Activated CD8-positive, alpha-beta memory T cell treated with anti-CD3 and anti-CD28 coated beads, Interleukin-2, amount 10 ng/mL, durations not matched to agents 7 days and 5 days (primary cell): Measurements from ENCODE around the gene RPS18. TPM values are rescaled to one million over a fixed set of nuclear protein-coding genes. Genes with fewer than 3 reads are reported as not detected.
"Not testable (repeated sequence)": the region's sequence is repeated elsewhere in the genome, so short reads cannot be mapped to it uniquely, and the experiment has no call there.

Experiments used
- ATAC-seq: fragments of 150-1000 bp; cut with Tn5 transposase; one replicate; pipeline ENCODE4 v1.10.0; 2021; ENCODE audit warnings: moderate library complexity
- CTCF ChIA-PET: fragments of 350-600 bp; sonication (Branson Sonifier 250); formaldehyde crosslinking; loops from one replicate; lab custom pipeline; 2021; ENCODE audit warnings: antibody characterized with exemption; lab: Charles Lee
- DNase-seq: peaks from one replicate; pipeline ENCODE4 v3.0.0-alpha.2; 2020
- H3K27ac Mint-ChIP-seq: one replicate; pipeline ENCODE4 v1.8.0; 2021; ENCODE audit warnings: mild to moderate bottlenecking, mixed read lengths
- H3K27me3 Mint-ChIP-seq: one replicate; pipeline ENCODE4 v1.8.0; 2021; ENCODE audit warnings: mixed read lengths
- H3K36me3 Mint-ChIP-seq: one replicate; pipeline ENCODE4 v1.8.0; 2021; ENCODE audit warnings: mild to moderate bottlenecking, mixed read lengths
- H3K4me1 Mint-ChIP-seq: one replicate; pipeline ENCODE4 v1.8.0; 2021; ENCODE audit warnings: mixed read lengths
- H3K4me3 Mint-ChIP-seq: one replicate; pipeline ENCODE4 v1.8.0; 2021; ENCODE audit warnings: mild to moderate bottlenecking, moderate library complexity, mixed read lengths
- H3K9me3 Mint-ChIP-seq: one replicate; pipeline ENCODE4 v1.8.0; 2022; ENCODE audit warnings: low read depth, mixed read lengths
- total RNA-seq, 2 experiments: library from RNA; stranded (reverse); gene quantifications; one replicate each; pipeline ENCODE4 v1.2.3, GENCODE V29; 2021

The RPS18 gene
- total RNA-seq, 2 experiments from 2014 or later = 2,808 to 3,161 TPM

DNA sequence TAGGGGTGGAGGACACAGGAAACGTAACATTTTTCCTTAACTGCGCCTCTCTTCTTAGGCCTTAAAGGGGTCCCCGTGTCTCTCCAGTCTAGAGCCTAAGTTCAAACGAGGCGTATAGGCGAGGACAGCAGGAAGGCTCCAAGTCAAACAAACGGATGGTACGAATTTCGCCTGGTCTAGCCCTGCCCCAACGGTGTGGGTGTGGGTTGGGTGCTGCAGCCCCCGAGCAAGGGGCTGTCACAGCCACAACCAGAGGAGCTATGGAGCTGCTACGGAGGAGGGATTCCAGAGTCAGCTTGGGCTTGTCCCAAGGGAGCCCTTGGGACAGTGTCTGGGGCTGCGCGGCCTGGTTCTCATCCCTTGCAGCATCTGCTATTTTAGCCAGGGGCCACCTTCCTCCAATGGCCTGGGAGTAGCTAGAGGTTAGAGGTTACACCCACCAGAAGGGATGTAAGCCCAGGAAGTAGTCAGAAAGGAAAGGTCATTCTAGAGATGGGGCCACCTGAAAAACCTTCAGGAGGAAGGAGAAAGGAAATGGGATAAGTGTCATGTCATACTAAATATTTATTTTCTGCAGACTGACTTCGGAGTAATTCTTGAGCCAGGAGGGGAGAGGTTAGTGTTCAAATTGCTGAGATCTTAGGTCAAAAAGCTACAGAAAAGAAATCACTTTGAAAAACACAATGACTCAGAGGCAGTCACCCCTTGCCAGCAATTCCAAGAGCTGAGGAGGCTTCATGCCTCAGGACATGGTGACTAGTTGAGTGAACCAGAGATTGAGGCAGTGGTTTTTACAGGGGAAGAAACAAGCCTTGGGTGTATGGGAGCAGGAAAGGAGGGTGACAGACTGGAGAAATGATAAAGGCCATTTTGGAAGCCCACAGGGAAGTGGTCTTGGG lies 21.9 kb upstream of the RPS18 start:
- Mint-ChIP-seq H3K27me3 (peaks cover 10% of the 10 kb centered on the region), H3K4me1 (peaks cover 37% of the 10 kb centered on the region), H3K9me3 (no peaks in the 10 kb centered on the region), H3K36me3 (peaks cover 24% of the 10 kb centered on the region), H3K27ac (peak overlapping the region; percentile 94), H3K4me3 (peak overlapping the region; percentile 90)
- CTCF ChIA-PET = interaction anchor here (0.8 to 6.2 kb wide), 15 partner anchors 10 to 411 kb away, joined by 3 to 108 read pairs (median 21); partner anchors contain the start of genes B3GALT4, HSD17B8, PFDN6 and RING1
- ATAC-seq = no peak
- DNase-seq = peak; percentile 48

DNA sequence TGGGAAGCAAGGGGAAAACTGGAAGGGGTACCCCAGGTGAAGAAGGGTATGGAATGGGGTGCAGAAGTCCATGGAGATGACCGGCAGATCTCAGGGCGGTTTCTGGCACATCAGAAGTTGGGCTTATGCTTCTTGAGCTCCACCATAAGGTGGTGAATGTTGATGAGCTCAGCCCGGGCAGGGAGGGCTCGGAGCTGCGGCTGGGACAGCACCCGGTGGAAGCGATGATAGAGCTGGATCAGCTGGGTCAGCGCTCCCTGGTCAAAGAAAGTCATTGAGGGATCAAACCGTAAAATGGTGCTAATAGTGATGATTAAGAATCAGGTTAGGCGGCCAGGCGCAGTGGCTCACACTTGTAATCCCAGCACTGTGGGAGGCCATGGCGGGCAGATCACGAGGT lies 21.1 kb upstream of the RPS18 start:
- peaks cover 27% of the 10 kb centered on the region for H3K36me3 Mint-ChIP-seq
- no peak for DNase-seq
- peak overlapping the region; percentile 94 for H3K27ac Mint-ChIP-seq
- no peaks in the 10 kb centered on the region for H3K9me3 Mint-ChIP-seq
- CTCF ChIA-PET = interaction anchor here (1.5 to 5.2 kb wide), 6 partner anchors 20 to 112 kb away, joined by 4 to 46 read pairs (median 27); partner anchors contain the start of genes B3GALT4, RING1, RPS18 and RXRB
- no peak overlapping the region for H3K4me3 Mint-ChIP-seq
- ATAC-seq = no peak
- peaks cover 38% of the 10 kb centered on the region for H3K4me1 Mint-ChIP-seq
- H3K27me3 Mint-ChIP-seq = peaks cover 10% of the 10 kb centered on the region

- Mint-ChIP-seq H3K9me3 (no peaks in the 10 kb centered on the region), H3K36me3 (peaks cover 28% of the 10 kb centered on the region), H3K27me3 (peaks cover 3% of the 10 kb centered on the region), H3K4me1 (peaks cover 39% of the 10 kb centered on the region), H3K4me3 (peak overlapping the region; percentile 11), H3K27ac (peak overlapping the region; percentile 61)
- DNase-seq = no peak
- no peak for ATAC-seq
- CTCF ChIA-PET = interaction anchor here (1.5 to 5.2 kb wide), 4 partner anchors 20 to 113 kb away, joined by 4 to 46 read pairs (median 20); partner anchors contain the start of genes RPS18, RXRB, SLC39A7 and VPS52
Observed at GRCh38 chr6:33251395-33252012, 20.4 kb upstream of the RPS18 start.

- peaks cover 30% of the 10 kb centered on the region for H3K36me3 Mint-ChIP-seq
- DNase-seq (no peak), ATAC-seq (no peak)
- peaks cover 39% of the 10 kb centered on the region for H3K4me1 Mint-ChIP-seq
- no peaks in the 10 kb centered on the region for H3K27me3 Mint-ChIP-seq
- CTCF ChIA-PET = no interaction called here
- no peaks in the 10 kb centered on the region for H3K9me3 Mint-ChIP-seq
- H3K27ac Mint-ChIP-seq = no peak overlapping the region
- no peak overlapping the region for H3K4me3 Mint-ChIP-seq
Observed at GRCh38 chr6:33252759-33253158, 19.1 kb upstream of the RPS18 start.

GRCh38 chr6:33254591-33254990 lies 17.3 kb upstream of the RPS18 start:
- Mint-ChIP-seq H3K27ac (no peak overlapping the region), H3K4me3 (no peak overlapping the region), H3K9me3 (no peaks in the 10 kb centered on the region), H3K4me1 (peaks cover 28% of the 10 kb centered on the region), H3K27me3 (no peaks in the 10 kb centered on the region), H3K36me3 (peaks cover 38% of the 10 kb centered on the region)
- no peak for ATAC-seq
- DNase-seq = no peak
- CTCF ChIA-PET = interaction anchor here (1.1 to 2.0 kb wide), 4 partner anchors 12 to 171 kb away, joined by 3 to 9 read pairs (median 4); partner anchors contain the start of genes RPS18 and VPS52

- H3K9me3 Mint-ChIP-seq = no peaks in the 10 kb centered on the region
- H3K27ac Mint-ChIP-seq = no peak overlapping the region
- CTCF ChIA-PET = interaction anchor here (1.2 kb wide), 1 partner anchor 134 kb away, joined by 3 read pairs; no protein-coding TSS in a partner anchor
- H3K36me3 Mint-ChIP-seq = peaks cover 45% of the 10 kb centered on the region
- DNase-seq (no peak), ATAC-seq (no peak)
- no peaks in the 10 kb centered on the region for H3K27me3 Mint-ChIP-seq
- H3K4me1 Mint-ChIP-seq = peaks cover 2% of the 10 kb centered on the region
- no peak overlapping the region for H3K4me3 Mint-ChIP-seq
Observed at GRCh38 chr6:33259032-33259431, 12.8 kb upstream of the RPS18 start.

- ATAC-seq, H3K9me3 Mint-ChIP-seq, H3K27me3 Mint-ChIP-seq, H3K4me3 Mint-ChIP-seq, H3K27ac Mint-ChIP-seq, DNase-seq, H3K4me1 Mint-ChIP-seq: not testable (repeated sequence)
- CTCF ChIA-PET = interaction anchor here (1.6 kb wide), 1 partner anchor 24 kb away, joined by 3 read pairs; no protein-coding TSS in a partner anchor
- peaks cover 61% of the 10 kb centered on the region for H3K36me3 Mint-ChIP-seq
Observed at GRCh38 chr6:33262490-33262889, 9.4 kb upstream of the RPS18 start.

- H3K36me3 Mint-ChIP-seq = peaks cover 65% of the 10 kb centered on the region
- CTCF ChIA-PET = no interaction called here
- no peak overlapping the region for H3K4me3 Mint-ChIP-seq
- DNase-seq (no peak), ATAC-seq (no peak)
- H3K4me1 Mint-ChIP-seq = no peaks in the 10 kb centered on the region
- H3K27me3 Mint-ChIP-seq = no peaks in the 10 kb centered on the region
- H3K9me3 Mint-ChIP-seq = no peaks in the 10 kb centered on the region
- no peak overlapping the region for H3K27ac Mint-ChIP-seq
Observed at GRCh38 chr6:33264015-33264414, 7.9 kb upstream of the RPS18 start.

- Mint-ChIP-seq H3K4me3 (peak overlapping the region; percentile 88), H3K27me3 (no peaks in the 10 kb centered on the region), H3K4me1 (peaks cover 52% of the 10 kb centered on the region), H3K36me3 (peaks cover 60% of the 10 kb centered on the region), H3K9me3 (no peaks in the 10 kb centered on the region), H3K27ac (peak overlapping the region; percentile 98)
- CTCF ChIA-PET = interaction anchor here (1.0 to 4.6 kb wide), 8 partner anchors 16 to 300 kb away, joined by 3 to 33 read pairs (median 7); partner anchors contain the start of genes PFDN6, RGL2, WDR46 and ZBTB22
- DNase-seq (no peak), ATAC-seq (no peak)
Observed at GRCh38 chr6:33271117-33271467, 783 bp upstream of the RPS18 start.

DNA sequence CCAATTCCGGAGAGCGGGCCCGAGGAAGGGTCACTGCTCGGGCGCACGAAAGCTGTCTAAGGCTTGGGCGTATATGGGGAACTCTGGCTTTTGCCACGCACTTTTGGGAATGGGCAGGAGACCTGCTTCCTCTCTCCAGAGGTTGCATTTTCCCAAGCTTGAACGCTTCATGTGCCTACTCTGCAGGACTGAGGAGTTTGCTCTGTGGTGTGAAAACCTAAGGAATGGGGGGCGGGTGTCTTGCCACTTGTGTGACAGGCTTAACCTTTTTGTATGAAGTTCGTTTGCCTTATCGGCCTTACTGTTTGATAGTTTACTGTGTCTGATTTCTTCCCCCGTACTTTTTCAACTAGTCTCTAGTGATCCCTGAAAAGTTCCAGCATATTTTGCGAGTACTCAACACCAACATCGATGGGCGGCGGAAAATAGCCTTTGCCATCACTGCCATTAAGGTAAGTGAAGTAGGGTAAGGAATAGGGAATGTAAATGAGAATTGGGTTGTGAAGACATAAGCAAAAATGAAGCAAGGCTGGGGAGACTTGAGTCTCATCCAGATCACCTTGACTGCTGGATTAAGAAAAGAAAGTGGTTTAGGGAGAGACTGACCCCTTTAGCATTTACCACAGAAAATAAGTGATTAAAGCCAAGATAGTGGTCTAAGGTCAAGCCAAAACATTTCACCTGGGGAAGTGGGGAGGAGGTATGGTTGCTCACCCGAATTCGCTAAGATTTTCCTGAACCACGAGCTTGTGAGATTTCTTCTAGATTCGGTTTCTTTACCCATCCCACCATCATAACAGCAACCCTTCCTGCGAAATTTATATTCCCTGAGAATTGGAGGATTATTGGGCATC lies 627 bp downstream of the RPS18 start:
- peak overlapping the region; percentile 88 for H3K4me3 Mint-ChIP-seq
- DNase-seq = no peak
- H3K9me3 Mint-ChIP-seq = no peaks in the 10 kb centered on the region
- ATAC-seq = peak; percentile 7
- no peaks in the 10 kb centered on the region for H3K27me3 Mint-ChIP-seq
- H3K36me3 Mint-ChIP-seq = peaks cover 56% of the 10 kb centered on the region
- peaks cover 60% of the 10 kb centered on the region for H3K4me1 Mint-ChIP-seq
- CTCF ChIA-PET = interaction anchor here (0.7 to 4.6 kb wide), 10 partner anchors 17 to 301 kb away, joined by 3 to 33 read pairs (median 4); partner anchors contain the start of genes PFDN6, RGL2 and WDR46
- peak overlapping the region; percentile 98 for H3K27ac Mint-ChIP-seq

DNA sequence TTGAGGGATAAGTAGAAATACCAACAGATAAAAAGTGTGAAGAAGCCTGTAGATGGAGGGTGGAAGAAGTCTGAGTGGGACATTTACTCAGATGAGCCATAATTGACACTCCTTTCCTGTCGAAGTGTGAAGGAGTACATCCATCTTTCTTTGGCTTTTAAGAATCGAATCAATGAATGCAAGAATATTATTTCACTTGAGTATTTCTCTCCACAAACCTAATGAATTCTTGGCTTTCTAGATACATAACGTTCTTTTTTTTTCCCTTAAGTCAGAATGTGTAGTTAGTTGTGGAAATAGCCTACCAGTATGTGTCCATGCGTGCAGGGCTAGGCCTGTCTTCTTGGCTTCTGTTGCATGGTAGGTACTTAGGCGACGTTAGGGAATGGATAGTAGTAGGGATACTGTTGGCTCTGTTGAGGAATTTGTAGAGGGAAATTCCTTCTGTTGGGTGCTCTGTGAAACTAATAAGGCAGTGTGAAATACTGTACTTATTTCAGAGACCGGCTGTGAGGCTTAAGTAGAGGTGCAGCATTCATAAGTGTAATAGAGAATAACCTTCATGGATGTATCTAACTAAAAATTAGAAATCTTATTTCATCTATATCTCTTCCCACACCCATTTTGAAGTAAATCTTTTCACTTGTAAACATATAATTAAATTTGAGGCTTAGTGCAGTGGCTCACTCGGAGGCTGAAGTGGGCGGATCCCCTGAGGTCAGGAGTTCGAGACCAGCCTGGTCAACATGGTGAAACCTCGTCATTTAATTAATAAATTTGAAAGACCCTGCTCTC lies 1.5 kb downstream of the RPS18 start:
- Mint-ChIP-seq H3K4me1 (peaks cover 65% of the 10 kb centered on the region), H3K36me3 (peaks cover 52% of the 10 kb centered on the region), H3K4me3 (peak overlapping the region; percentile 88), H3K9me3 (no peaks in the 10 kb centered on the region), H3K27me3 (no peaks in the 10 kb centered on the region), H3K27ac (peak overlapping the region; percentile 98)
- DNase-seq (no peak), ATAC-seq (no peak)
- CTCF ChIA-PET = interaction anchor here (1.2 to 6.4 kb wide), 4 partner anchors 16 to 112 kb away, joined by 3 to 58 read pairs (median 22); partner anchors contain the start of genes PFDN6, RGL2 and WDR46
